RCC 7860 (cell line): ENCODE measurements around the gene PANK1.

Experiments
- DNase-seq: peaks from one replicate; pipeline ENCODE4 v3.0.0-alpha.2; 2015; ENCODE audit warnings: low spot score
- FAIRE-seq: peaks from 2 replicates; lab custom pipeline; 2012; peaks lifted over from hg19 to GRCh38; lab: Jason Lieb, UNC

The PANK1 gene

GRCh38 chr10:89540420-89540949, 104.6 kb downstream of the PANK1 start:
- FAIRE-seq (peak; percentile 86), DNase-seq (peak; percentile 81)

- DNase-seq (no peak), FAIRE-seq (peak; percentile 25)
Observed at GRCh38 chr10:89537364-89537763, 107.7 kb downstream of the PANK1 start.

GRCh38 chr10:89536013-89536354, 109.1 kb downstream of the PANK1 start:
- FAIRE-seq (no peak), DNase-seq (no peak)

- DNase-seq (no peak), FAIRE-seq (no peak)
Observed at GRCh38 chr10:89535171-89536012, 109.7 kb downstream of the PANK1 start, which contains the start of gene SLC16A12. Gene SLC16A12 (minus strand): TSS chr10:89535594. CDS start chr10:89462578, 73,016 bp downstream.

- DNase-seq, result no peak
- no peak for FAIRE-seq
Observed at GRCh38 chr10:89534826-89535166, 110.2 kb downstream of the PANK1 start.
